GM21447 (cell line): Measurements from ENCODE around the gene ADM5.

ENCODE experiments used
- ATAC-seq: cut with Tn5 transposase; IDR thresholded peaks from one replicate; pipeline ENCODE4 v1.9.1; 2021; ENCODE audit not compliant: unreplicated experiment

Gene ADM5

GRCh38 chr19:49679771-49680413 lies 9.5 kb upstream of the ADM5 start:
- no peak for ATAC-seq

- ATAC-seq: no peak
Measured at GRCh38 chr19:49680421-49681351, 8.7 kb upstream of the ADM5 start.

GRCh38 chr19:49681830-49682229 lies 7.6 kb upstream of the ADM5 start:
- no peak for ATAC-seq

- no peak for ATAC-seq
Measured at GRCh38 chr19:49682274-49682673, 7.1 kb upstream of the ADM5 start.

- no peak for ATAC-seq
Measured at GRCh38 chr19:49683814-49684250, 5.6 kb upstream of the ADM5 start.

GRCh38 chr19:49684251-49684982 lies 5.0 kb upstream of the ADM5 start:
- no peak for ATAC-seq

- ATAC-seq: no peak
Measured at GRCh38 chr19:49684983-49685553, 4.3 kb upstream of the ADM5 start.

GRCh38 chr19:49685845-49686332 lies 3.5 kb upstream of the ADM5 start:
- ATAC-seq: no peak

- ATAC-seq: no peak
Measured at GRCh38 chr19:49686503-49687088, 2.8 kb upstream of the ADM5 start.

GRCh38 chr19:49687150-49687549 lies 2.2 kb upstream of the ADM5 start:
- ATAC-seq: no peak

GRCh38 chr19:49687566-49688316 lies 1.7 kb upstream of the ADM5 start:
- ATAC-seq: no peak

- ATAC-seq: no peak
Measured at GRCh38 chr19:49688531-49689132, 762 bp upstream of the ADM5 start.

GRCh38 chr19:49690079-49690655 lies 773 bp downstream of the ADM5 start:
- ATAC-seq: no peak

- no peak for ATAC-seq
Measured at GRCh38 chr19:49690656-49691242, 1.4 kb downstream of the ADM5 start, which contains the start of gene CPT1C. TSS of gene CPT1C (plus strand) at chr19:49691116. CDS start at chr19:49692253, 1,137 bp downstream.

- ATAC-seq: no peak
Measured at GRCh38 chr19:49691243-49692146, 2.1 kb downstream of the ADM5 start.

- ATAC-seq: no peak
Measured at GRCh38 chr19:49692147-49692506, 2.7 kb downstream of the ADM5 start.

- no peak for ATAC-seq
Measured at GRCh38 chr19:49696115-49696514, 6.7 kb downstream of the ADM5 start.

GRCh38 chr19:49696865-49697264 lies 7.5 kb downstream of the ADM5 start:
- no peak for ATAC-seq
